NCI-H748 (cell line): ENCODE data around the gene CRABP1.
A peak's percentile ranks its signal among the peaks of the same experiment; 100 is the strongest.

Source experiments
- DNase-seq: peaks from one replicate; lab custom pipeline; 2025; ENCODE audit not compliant: unreplicated experiment; lab: John Stamatoyannopoulos, UW

The CRABP1 gene

DNA sequence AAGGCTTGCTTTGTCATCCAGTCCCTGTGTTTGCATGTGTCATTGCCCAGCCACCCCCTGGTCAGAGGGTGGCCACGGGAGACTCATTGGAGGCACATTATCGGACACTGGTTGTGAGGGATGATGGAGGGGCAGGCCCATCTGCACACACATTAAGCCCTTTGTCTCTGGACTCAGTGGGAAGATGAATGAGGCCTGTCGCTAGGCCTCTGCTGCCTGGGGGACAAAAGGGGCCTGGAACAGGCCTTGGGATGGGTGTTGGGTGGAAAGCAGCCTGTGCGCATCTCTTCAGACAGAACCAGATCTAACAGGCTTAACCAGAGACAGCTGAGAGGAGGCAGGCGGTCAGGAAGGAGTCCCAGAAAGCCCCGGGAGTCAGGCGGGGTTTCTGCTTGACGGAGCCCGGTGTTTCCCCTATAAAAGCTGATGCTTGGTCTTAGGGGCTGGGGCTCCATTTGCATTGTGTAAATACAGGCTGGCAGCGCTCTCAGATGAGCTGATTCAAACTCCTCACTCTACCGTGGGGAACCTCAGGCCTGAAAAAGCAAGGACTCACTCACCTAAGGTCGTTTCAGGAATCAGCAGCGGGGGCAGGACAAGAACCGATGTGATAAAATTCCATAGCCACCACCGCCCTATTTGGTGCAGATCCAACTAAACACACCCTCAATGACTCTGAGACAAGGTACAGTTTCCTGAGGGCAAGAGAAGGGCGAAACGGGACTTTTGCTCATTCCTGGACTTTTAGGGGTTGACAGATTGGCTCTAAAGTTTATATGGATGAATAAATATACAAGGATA, 23.7 kb upstream of the CRABP1 start:
- DNase-seq: no peak

DNA sequence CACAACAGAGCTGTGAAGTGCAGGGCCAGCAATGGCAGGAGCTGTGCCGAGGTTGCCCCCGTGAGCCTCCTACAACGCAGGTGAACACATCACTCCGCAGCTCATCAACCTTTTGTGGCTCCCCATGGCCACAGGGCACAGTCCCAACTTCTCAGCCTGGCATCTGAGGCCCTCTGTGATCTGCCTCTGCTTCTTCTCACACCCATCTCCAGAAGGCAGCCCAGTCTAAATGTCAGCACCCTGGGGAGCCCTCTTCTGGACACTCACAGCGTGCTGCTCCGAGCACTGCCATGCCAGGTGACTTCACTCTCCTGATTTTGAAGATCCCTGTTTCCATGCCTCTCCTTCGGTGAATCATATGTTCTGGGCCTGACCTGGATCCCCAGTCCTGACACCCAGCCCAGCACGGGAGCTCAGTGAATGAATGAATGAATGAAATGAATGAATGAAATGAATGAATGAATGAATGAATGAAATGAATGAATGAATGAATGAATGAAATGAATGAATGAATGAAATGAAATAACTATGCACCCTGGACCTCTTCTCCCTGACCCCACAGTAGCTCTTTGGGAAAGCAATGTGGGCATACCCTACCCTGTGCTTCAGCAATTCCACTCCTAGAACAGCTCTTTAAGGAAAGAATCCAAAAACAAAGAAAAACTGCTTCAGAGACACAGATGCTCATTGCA, 22.9 kb upstream of the CRABP1 start:
- no peak for DNase-seq

DNA sequence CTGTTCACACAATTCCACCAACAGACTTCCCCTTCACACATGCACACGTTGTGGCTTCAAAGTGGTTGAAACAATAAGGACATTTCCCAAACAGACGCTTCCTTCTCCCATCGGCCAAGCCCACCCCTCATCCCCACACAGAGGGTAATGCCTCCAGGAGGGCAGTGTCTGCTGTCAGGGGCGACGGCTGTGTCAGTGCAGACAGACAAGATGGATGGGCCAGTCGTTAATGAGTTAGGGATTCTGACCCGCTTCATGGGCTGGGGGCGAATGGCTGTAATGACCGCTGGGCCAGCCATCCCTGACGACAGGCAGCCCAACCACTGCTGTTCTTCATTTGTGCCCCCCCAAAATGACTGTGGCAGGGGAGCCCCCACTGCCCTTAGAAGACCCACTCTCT, 20.6 kb upstream of the CRABP1 start:
- no peak for DNase-seq

DNA sequence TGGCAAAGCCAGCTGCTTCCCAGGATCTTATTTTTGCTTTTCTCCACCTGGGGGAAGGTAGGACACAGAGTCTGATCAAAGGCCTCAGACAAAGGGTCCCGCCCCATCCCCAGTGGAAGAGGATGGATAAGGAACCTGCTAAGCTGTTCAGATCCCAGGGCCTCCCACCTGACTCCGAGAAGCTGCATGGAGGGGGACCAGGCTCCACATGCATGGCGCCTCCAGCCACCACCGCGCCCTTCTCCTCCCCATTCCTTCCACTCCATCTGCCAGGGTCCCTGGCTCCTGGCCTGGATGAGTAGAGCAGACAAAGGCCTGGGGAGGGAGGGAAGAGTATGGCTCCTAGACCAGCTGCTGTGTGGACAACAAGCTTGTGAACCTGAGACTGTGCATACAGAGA, 20.0 kb upstream of the CRABP1 start:
- no peak for DNase-seq

DNA sequence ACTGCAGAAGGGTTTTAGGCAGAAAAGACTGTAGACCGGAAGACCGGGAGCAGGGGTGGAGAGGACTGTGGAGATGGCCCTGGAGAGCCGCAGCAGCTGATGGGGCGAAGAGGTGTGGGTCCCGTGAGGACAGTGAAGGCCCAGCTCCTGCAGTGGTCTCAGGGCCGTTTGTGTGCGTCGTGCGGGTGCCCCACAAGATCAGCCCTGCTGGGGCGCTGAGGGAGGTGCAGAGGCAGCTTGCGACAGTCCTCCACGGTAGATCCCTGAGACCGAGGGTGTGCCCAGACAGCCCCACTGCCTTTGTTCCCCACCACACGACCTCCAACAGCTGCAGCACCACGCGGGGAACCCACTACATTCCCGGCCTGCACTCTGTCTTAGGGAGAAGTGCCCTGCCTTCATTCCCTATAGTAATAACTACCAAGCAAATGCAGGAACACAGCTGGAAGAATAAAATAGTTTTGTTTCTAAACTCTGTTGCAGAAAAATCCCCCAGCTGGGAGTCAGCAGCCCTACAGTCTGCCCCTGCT, 19.0 kb upstream of the CRABP1 start:
- DNase-seq: no peak

DNA sequence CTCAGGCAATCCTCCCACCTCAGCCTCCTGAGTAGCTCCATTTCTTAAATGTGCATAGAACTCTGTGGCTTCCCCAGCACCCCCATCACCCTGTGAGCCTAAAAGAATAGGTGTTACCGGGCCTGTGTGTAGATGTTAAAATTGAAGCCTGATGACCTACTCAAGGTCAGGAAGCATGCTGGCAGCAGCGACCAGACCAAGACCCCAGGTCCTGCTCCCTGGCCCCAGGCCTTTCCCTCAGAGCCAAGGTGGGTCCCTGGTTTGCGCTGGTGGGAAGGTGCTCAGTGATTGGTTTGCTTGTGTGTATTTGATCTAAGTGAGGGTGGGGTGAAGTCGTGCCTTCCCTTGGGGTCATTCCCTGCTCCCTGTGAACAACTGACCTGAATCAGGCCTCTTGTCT, 18.4 kb upstream of the CRABP1 start:
- no peak for DNase-seq

DNA sequence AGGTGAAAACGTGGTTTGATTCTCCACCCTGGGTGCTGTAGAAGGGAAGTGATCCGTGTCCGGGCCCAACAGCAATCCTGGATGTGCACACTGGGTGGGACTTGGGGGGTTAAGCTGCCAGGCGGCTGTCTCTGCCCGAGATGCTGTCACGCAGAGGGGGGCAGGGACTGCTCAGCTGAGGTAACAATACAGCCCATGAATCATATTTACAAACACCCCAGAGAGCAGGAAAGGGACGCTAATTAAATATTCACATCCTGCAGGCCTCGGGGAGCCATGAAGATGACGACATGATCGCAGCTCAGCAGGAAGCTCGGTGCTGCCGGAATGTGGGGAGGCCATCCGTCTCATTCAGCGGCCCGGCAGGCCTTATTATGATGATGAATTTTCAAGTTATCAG, 17.9 kb upstream of the CRABP1 start:
- DNase-seq: no peak

DNA sequence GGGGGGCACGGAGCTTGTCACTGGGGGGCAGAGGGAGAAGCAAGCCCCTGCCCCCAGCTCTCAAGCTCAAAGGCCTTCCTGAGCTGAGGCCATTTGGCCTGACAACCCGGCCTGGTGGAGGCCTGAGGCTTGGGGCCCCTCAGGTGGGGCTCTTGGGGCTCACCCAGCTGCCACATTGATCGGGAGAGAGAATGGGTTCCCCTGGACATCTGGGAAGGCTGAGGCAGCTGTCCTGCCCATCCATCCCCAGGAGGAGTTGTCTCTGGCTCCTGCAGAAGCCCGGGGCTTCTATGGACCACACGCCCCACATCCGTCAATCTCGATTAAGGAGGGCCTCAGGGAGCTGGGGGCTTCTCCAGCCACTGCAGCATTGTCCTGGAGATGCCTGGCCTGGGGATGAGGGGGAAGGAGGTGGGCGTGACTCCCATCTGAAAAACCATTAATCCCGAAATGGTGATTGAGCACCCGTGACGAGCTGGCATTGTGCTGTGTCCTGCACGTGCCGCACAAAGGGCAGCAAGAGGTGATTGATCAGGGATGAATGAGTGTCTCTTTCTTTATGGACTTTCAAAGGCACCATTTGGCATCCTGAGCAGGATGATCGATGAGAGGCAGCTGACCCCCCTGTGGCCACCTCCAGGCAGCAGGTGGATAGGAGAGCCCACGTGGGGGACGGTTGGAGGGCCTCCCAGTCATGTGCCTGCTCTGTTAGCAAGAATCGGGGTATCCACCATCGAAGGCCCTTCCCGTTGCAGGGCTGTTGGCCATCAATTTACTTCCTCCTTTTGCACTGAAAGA, 17.2 kb upstream of the CRABP1 start:
- no peak for DNase-seq

DNA sequence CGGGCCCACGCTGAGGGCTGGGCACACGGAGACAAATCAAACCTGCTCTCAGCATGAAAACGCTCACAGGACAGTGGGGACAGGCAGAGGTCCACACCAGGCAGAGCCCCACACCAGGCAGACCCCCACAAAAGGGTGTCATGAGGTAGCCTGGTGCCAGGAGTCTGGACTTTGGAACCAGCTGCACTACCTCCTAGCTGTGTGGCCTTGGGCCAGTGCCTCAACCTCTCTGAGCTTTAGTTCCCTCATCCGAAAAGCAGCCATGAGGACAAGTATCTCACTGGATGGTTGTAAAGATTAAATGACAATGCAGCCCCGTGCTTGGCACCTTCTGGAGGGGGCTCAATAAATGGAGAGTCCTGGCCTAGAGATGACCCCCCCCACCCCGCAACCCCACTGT, 16.5 kb upstream of the CRABP1 start:
- DNase-seq: no peak

DNA sequence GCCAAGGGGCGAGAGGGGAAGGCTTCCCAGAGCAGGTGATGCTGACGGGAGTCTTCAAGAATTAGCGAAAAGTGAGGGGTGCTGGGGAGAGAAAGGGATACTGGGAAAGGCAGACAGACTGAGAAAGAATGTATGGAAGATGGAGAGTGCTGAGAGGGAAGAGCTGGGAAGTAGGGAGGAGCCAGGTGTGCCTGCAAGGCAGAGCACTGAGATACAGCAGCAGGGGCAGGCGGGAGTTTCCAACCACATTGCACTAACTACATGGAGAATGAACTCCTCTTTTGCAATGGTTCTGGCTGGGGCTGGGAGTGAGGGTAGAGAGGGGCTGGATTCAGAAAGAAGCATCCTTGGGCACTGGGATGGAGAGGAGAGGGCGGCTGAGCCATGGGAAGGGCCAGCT, 16.0 kb upstream of the CRABP1 start:
- no peak for DNase-seq

DNA sequence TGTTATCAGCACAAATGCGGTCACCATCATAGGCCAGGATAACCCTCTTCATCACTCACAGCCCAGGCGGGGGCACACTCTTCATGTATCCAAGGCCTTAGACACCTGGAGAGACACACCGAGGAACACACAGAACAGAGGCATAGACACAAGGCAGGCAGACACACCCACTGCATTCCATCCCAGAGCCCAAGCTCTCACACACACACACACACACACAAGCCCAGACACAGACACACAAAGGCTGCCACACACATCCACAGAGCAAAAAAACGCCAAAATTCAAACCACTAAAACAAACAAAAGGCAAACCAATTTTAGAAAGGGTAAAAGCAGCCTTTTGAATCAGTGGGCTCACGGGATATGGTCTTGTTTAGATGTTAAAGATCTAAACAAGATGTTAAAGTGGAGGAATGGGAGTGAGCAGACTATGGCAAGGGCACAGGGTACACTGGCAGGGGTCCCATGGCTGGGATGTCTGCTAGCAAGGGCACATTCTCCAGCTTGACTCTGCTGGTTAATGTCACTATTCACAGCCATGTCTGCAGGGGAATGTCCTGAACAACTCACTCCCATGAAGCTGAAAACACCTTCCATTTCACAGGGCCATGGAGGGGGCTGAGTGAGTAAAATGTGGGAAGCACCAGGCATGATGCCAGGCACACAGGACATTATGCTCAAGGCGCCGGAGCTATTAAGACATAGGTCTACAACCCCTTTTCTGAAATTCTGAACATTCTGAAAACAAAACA, 14.9 kb upstream of the CRABP1 start:
- DNase-seq: no peak

DNA sequence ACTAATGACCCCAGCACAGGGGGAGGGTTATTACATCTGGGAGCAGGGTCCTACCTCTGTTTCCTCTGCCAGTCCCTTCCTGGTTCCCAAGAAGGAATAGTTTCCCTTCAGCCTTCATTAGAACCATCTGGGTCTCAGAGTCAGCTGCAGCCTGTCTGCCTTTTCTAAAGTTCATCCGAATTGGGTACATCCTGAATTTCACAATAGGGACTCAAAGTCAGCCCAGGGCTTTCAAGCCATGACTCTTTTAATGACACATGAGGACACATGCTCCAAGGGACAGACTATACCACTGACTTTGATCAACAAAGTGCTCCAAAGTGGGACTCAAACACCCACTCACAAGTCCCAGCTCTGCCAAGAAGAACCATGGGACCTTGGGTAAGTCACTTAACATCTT, 12.7 kb upstream of the CRABP1 start:
- no peak for DNase-seq

DNA sequence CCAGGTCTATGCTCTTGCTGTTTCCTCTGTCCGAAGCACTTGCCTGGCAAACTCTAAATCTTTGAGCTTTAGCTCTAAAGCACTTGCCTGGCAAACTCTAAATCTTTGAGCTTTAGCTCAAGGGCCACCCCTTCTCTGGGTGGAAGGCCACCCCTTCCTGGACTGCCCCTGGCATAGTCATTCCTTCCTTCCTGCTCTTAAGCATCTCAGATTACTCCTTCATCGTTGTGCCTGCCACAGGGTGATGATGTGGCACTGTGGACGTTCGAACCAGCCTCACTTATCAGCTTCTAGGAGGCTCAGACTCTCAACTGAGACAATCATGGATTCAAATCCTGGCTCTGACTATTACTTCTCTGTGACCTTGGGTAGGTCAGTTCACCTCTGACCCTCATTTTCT, 10.5 kb upstream of the CRABP1 start:
- DNase-seq: no peak

DNA sequence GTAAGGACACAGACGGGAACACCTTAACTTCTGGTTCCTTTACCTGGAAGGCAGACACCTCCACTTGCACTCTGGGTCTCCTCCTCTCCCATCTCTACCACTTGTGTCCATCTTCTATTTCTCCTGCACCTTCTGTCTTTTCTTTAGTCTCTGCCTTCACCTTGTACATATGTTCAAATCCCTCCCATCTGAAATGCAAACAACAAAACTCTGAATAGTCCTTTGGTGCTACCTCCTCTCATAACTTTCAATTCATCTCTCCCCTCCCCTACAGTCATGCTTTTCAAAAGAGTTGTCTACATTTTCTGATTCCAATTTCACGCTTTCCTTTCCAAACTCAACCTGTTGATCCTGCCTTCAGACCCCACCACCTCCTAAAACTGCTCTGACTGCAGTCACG, 5.3 kb upstream of the CRABP1 start:
- no peak for DNase-seq

DNA sequence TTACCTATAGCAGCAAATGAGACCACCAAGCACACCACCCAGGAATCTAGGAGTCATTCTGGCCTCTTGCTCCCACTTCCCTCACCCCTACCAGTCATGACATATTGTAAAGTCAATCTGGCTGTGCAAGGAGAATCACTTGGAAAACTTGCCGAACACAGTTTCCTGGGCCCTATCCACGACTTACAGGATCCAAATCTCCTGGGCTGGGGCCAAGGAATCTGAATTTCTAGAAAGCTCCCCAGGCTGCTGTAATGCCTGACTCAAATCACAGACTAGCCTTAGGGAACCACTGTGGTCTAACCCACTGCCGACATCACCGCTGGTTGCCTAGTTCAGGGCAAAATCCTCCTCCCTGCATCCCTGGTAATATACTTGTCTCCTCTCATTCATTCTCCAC, 4.2 kb upstream of the CRABP1 start:
- DNase-seq: no peak

DNA sequence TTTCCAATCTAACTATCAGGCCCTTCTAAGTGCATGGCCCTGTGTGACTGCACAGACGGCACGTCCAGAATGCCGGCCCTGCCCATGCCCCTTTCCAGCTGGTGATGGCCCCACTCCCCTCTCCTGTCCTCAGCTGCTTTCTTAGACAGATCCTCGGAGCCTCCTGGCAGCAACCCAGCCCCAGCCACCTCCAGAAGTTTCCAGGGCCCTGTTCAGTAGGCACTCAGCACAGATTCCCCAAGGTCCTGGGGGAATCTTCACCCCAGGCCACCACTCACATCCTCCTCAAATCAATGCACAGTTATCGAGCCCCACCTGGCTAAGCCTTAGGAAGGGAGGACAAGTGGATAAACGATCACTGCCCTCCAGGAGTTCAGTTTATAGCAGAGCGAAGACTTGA, 1.4 kb upstream of the CRABP1 start:
- no peak for DNase-seq

DNA sequence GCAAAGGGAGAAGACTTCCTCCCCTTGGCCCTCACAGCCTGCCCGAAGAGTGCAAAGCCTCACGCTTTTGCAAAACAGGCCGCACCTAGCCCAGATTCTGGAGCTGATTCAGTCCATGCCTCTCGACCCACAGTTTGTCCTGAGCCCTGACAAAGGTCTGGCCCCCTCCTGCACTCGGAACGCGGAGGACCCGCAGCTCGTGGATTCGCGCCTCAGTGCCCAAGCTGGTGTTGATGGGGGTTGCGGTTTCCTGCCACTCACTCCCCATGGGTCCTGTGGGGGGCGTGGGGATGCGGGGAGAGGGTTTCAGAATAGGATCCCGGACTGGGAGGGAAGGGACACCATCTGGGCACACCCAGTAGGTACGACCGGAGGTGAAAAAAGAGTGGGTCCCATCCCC, 594 bp upstream of the CRABP1 start:
- no peak for DNase-seq

DNA sequence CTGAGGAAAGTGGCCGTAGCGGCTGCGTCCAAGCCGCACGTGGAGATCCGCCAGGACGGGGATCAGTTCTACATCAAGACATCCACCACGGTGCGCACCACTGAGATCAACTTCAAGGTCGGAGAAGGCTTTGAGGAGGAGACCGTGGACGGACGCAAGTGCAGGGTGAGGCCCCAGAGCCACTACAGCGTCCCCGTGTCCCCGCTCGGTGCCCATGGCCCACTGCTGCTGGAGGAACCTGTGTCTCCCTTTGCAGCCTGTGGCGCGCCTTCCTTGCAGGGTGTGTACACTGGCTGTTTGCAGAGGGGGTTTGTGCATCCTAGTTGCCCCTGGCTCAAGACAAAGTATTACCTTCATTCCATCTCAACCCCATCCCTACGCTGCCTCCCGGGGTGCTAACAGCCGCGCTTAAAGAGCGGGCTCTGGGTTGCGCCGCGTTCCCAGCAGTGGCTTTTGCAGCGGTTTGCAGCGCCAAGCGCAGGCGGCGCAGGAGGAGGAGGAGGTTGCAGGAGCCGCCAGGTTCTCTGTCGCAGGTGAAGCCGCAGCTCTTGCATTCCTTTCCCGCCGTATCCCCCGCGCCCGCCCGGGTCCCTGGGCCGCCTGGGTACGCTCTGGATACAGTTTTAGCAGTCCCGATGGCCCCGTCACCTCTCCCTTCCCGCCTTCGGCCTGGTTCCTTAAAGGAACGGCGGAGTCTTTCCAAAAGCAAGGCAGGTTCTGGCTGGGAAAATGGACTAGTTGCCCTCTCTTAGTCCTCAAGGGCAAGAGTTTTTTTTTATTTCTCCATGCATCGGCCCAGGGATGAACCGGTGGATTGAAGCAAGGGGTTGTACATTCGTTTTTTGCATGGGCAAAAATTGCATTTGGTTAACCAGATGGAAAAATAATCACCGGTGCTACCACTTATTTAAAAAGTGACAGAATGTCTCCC, 1.2 kb downstream of the CRABP1 start:
- peak; percentile 53 for DNase-seq

DNA sequence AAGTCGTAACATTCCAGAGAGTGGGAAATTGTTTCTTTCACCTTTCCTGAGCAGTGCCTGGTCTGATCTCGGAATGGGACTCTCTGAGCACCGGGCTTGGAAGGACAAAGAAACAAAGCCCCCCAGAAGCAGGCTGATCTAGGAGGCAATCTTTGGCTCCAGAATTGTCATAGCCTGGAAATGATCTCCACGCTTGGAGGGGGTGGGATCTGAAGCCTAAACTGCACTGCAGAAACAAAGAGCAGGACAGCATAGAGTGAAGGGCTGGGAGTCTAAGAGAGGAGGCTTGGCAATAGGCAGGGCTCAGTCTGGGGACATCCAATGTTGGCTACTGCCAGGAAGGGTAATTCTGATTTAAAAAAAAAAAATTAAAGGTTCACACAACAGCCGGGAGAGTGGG, 1.9 kb downstream of the CRABP1 start:
- DNase-seq: no peak
